Nephron progenitor cell (in vitro differentiated cells): ENCODE results near the gene MPC2.

Experiments
- DNase-seq: peaks from one replicate; pipeline ENCODE4 v3.0.0; 2021
- H3K27ac Mint-ChIP-seq: 2 replicates; pipeline ENCODE4 v1.8.0; 2021; ENCODE audit warnings: mild to moderate bottlenecking, moderate library complexity, mixed read lengths
- H3K27me3 Mint-ChIP-seq: 2 replicates; pipeline ENCODE4 v1.8.0; 2021; ENCODE audit warnings: mild to moderate bottlenecking, low read depth, mixed read lengths; ENCODE audit not compliant: poor library complexity
- H3K36me3 Mint-ChIP-seq: 2 replicates; pipeline ENCODE4 v1.8.0; 2021; ENCODE audit warnings: low read depth, mixed read lengths
- H3K4me1 Mint-ChIP-seq: 2 replicates; pipeline ENCODE4 v1.8.0; 2021; ENCODE audit warnings: mixed read lengths
- H3K4me3 Mint-ChIP-seq: 2 replicates; pipeline ENCODE4 v1.8.0; 2021; ENCODE audit warnings: mild to moderate bottlenecking, moderate library complexity, mixed read lengths
- H3K9me3 Mint-ChIP-seq: 2 replicates; pipeline ENCODE4 v1.8.0; 2021; ENCODE audit warnings: mild to moderate bottlenecking, moderate library complexity, mixed read lengths
- CTCF ChIP-seq: fragments of 200-600 bp; sonication (generic); IDR thresholded peaks from 2 replicates; pipeline ENCODE4 v1.5.0; 2021; ENCODE audit warnings: antibody characterized with exemption

The MPC2 gene

GRCh38 chr1:167924543-167925231 lies 12.2 kb downstream of the MPC2 start:
- Mint-ChIP-seq H3K36me3 (no peaks in the 10 kb centered on the region), H3K9me3 (no peaks in the 10 kb centered on the region), H3K27me3 (no peaks in the 10 kb centered on the region), H3K4me1 (peaks cover 39% of the 10 kb centered on the region), H3K4me3 (no peak overlapping the region), H3K27ac (no peak overlapping the region)
- TF ChIP-seq CTCF = no peak
- no peak for DNase-seq

GRCh38 chr1:167924102-167924501 lies 12.8 kb downstream of the MPC2 start:
- H3K27ac Mint-ChIP-seq = no peak overlapping the region
- no peak for DNase-seq
- no peak for TF ChIP-seq CTCF
- no peaks in the 10 kb centered on the region for H3K27me3 Mint-ChIP-seq
- H3K4me1 Mint-ChIP-seq = peaks cover 39% of the 10 kb centered on the region
- no peaks in the 10 kb centered on the region for H3K36me3 Mint-ChIP-seq
- no peaks in the 10 kb centered on the region for H3K9me3 Mint-ChIP-seq
- no peak overlapping the region for H3K4me3 Mint-ChIP-seq

- Mint-ChIP-seq H3K4me3 (no peak overlapping the region), H3K9me3 (no peaks in the 10 kb centered on the region), H3K27me3 (no peaks in the 10 kb centered on the region), H3K27ac (peak overlapping the region; percentile 34), H3K36me3 (no peaks in the 10 kb centered on the region), H3K4me1 (peaks cover 39% of the 10 kb centered on the region)
- TF ChIP-seq CTCF = no peak
- DNase-seq = no peak
These were observed 13.4 kb downstream of the MPC2 start for GRCh38 chr1:167923324-167924056.

- no peak for DNase-seq
- Mint-ChIP-seq H3K4me3 (no peak overlapping the region), H3K27me3 (no peaks in the 10 kb centered on the region), H3K27ac (no peak overlapping the region), H3K4me1 (peaks cover 36% of the 10 kb centered on the region), H3K36me3 (peaks cover 8% of the 10 kb centered on the region), H3K9me3 (no peaks in the 10 kb centered on the region)
- TF ChIP-seq CTCF = no peak
These were observed 14.2 kb downstream of the MPC2 start for GRCh38 chr1:167922611-167923074.

GRCh38 chr1:167922023-167922422 lies 14.8 kb downstream of the MPC2 start:
- Mint-ChIP-seq H3K4me3 (no peak overlapping the region), H3K9me3 (no peaks in the 10 kb centered on the region), H3K27ac (no peak overlapping the region), H3K4me1 (peaks cover 30% of the 10 kb centered on the region), H3K36me3 (peaks cover 9% of the 10 kb centered on the region), H3K27me3 (no peaks in the 10 kb centered on the region)
- DNase-seq = no peak
- no peak for TF ChIP-seq CTCF
